Cortex of kidney (tissue), 1 donor: ENCODE measurements around the gene SLC12A8.

ENCODE experiments used
- DNase-seq: peaks from one replicate; lab custom pipeline; 2025; lab: John Stamatoyannopoulos, UW

Gene SLC12A8

DNA sequence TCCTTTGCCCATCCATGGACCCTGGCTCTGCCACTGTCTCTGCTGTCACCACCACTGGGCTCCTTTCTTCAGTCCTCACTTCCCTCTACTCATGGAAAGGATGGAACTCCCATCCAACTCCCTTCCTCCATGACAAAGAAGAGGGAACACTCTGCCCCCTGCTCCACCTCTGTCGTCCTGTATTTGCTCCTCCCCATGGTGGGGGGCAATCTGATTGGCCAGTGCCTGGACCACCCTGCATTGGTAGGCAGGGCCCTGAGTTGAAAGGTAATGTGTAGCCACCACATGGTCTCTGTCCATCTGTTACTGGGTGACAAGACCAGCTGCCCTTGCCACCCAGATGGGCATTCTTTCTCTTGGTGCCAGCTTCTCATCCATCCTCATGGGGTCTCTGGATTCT lies 136.1 kb downstream of the SLC12A8 start:
- DNase-seq = no peak

DNA sequence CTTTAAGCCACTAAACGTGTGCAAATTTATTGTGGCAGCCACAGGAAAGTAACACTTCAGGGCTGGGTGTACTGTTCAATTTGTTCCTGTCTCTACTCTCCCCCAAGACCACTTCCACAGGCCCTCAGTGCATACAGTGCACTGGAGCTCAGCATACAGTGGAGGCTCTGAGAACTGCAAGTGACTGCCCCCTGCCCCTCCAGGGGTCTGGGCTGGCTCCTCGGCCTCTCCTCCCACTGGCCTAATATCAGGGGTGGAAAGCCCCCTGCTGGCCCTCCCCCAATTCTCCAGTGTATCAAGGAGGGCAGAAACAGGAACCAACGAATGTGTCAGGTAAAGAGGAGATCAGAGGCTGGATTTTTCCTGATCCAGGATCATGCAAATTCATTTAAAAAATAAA lies 136.8 kb downstream of the SLC12A8 start:
- no peak for DNase-seq

GRCh38 chr3:125073390-125073905 lies 139.1 kb downstream of the SLC12A8 start:
- DNase-seq = no peak

DNA sequence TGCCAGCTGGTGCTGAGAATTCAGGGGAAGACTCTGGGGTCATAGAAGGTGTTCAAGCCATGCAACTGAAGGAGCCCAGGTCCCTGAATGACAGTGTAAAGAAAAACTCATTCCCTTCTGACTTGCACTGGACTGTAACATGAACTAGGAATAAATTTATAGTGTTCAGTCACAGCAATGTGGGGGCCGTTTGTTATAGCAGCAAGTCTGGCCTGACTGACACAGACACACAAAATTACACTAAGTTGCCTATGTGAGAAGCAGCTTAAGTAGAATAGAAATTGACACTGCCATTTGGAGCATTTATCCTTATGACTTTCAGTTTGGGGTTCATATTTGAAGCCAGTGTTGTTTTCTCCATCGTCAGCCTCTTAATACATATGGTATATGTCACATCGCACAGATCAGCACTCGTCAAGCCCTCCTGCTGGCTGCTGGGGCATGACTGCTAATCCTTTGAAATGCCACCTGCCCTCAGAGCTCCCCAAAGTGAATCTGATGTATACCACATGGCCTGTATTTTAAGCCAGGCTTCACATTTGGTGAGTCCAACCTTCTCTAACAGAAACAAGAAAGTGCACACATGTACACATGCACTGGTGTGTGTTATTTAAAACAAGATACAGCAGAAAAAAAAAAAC lies 139.7 kb downstream of the SLC12A8 start:
- DNase-seq = no peak

DNA sequence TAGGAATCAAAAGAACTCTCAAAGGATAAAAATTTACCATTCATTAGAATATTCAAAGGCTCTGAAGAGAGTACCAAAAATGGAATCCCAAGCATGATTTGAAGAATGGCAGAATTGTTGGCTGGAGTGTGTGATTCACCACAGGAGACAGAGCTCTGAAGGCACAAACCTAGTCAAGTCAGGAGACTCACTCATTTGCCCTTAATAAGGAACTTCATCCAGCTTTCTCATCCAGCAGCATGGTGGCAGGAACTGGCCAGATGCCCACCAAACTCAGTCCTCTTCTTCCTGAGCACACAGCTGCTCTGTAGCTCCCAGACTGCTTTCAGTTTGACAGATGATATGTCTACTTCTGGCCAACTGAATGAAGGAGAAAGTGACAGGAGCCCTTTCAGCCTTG lies 140.2 kb downstream of the SLC12A8 start:
- DNase-seq = no peak

- DNase-seq = no peak
These were observed 142.4 kb downstream of the SLC12A8 start for GRCh38 chr3:125069968-125070745.

GRCh38 chr3:125069452-125069851 lies 143.1 kb downstream of the SLC12A8 start:
- DNase-seq = no peak

DNA sequence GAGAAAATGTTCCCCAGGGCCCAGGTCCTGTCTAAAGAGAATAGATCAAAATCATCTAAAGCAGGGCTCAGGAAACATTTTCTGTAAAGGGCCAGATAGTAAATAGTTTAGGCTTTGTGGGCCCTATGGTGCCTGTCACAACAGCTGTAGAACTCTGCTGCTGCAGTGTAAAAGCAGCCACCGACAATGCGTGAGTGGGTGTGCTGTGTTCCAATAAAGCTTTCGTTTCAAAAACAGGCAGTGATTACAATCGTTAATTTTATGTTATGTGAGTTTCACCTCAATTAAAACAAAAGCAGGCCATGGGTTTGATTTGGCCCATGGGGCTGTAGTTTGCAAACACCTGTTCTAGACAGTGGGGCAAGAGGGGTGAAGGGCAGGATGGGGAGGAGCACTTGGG lies 144.3 kb downstream of the SLC12A8 start:
- no peak for DNase-seq

GRCh38 chr3:125067225-125067624 lies 145.3 kb downstream of the SLC12A8 start:
- no peak for DNase-seq

DNA sequence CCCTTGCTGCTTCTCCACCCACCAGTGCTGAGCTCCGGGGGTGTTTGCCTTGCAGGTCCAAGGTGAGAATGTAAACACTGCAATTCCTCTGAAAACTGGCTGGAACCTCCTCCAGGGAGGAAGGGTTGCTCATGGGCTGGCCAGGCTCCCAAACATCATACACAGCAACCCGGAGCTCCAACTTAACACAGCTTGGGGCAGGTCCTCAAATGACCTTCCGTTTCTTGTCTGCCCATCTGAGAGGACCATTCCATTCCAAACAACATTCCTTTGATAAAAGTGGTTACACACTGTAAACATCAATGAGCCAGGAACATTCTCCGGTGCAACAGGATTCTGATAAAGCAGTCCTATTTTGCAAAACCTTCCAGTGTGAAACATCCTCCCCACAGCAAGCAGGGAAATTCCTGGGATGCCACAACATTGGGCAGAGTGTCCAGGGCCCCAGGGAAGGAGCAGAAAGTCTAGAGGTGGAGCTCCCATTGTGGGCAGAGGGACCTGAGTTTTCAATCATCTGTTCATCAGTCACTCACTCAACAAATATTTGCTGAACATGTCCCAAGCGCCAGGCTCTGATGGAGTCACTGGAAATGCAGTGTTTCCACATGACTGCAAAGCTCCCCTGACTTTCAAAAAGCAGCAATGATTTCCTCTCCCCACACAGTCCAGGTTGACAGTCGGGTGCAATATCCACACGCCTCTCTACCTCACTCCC lies 149.5 kb downstream of the SLC12A8 start:
- DNase-seq = no peak

DNA sequence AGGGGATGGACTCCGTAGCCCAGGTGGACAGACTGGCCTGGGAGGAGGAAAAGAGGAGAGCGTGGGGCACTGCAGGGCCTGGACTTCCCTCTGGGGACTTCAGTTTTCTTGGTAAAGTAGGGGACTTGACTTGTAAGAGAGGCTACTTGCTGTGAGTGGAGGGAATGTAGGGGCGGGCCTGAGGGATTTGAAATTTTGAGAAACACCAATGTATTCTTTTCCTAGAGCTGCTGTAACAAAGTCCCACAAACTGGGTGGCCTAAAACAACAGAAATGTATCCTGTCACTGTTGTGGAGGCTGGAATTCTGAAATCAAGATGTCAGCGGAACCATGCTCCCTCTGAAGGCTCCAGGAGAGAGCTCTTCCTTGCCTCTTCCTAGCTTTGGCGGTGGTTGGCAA lies 150.9 kb downstream of the SLC12A8 start:
- DNase-seq = no peak

DNA sequence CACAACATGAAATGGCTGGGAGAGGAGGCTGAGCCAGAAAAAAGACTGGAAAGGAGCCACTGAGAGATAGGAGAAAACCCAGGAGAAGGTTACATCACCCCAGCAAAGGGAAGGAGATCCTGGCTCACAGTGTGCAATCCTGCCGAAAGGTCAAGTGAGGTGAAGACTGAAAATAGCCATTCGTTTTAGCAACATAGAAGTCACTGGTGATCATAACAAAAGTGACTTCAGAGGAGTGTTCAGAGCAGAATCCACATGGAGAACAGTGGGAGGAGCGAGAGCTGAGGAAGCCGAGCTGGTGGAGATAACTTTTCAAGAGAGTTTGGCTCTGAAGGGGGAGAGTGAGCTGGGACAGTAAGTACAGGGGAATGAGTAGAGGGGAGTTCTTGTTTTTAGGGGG lies 151.4 kb downstream of the SLC12A8 start:
- DNase-seq = no peak

GRCh38 chr3:125059488-125060245 lies 152.9 kb downstream of the SLC12A8 start:
- no peak for DNase-seq

GRCh38 chr3:125058959-125059358 lies 153.6 kb downstream of the SLC12A8 start:
- DNase-seq = no peak

DNA sequence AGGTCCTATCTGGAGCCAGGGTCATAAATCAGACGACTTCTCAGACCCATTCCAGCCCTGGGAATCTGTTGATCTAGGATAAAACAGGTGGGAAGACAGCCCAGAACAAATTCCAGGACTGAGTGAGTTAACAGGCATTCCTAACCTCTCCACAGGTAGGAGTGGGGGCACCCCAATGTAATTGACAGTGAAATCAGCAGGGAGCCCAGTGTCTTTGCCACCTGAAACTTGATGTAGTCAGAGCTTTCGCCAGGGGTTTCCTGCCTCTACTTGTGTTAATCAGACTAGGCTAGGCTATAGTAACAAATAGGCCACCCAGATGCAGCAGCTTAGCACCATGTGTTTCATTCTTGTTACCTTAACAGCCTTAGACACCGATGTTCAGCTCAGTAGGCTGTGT lies 154.0 kb downstream of the SLC12A8 start:
- DNase-seq = no peak

DNA sequence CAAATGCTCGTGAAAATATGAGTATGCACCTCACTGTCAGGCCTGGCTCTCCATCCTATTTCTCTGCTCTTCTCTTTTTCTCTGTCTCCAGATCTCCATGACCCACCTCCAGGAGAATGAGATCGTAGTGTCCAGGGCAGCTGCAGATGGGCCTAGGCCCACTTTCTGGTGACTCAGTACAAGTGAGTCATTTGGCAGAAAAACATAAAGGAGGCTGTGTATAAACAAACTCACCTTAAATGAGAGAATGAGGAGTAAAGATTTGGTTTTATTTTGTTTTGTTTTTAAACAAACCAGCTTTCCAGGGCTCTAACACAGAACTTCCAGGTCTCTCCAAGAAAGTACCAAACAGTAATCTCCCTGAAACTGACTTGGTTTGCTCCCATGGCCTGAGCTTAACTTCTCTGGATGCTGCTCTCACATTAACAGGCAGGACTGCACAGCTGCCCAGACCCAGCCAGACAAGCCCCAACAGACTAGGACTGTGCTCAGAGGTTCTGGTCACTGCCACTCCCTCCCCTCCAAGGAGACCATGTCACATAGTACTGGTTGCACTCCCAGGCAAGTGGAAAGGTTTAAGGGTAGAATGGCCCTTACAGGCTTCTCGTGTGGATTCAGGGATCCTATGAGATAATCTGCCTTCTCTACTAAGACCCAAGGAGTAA lies 155.2 kb downstream of the SLC12A8 start:
- DNase-seq = no peak

GRCh38 chr3:125055913-125056745 lies 156.4 kb downstream of the SLC12A8 start, which contains the start of gene HEG1:
TSS of gene HEG1 (minus strand) at chr3:125055997. CDS start at chr3:125055890, 107 bp downstream.
- no peak for DNase-seq

GRCh38 chr3:125055331-125055912 lies 157.1 kb downstream of the SLC12A8 start:
- no peak for DNase-seq

GRCh38 chr3:125054449-125055329 lies 157.9 kb downstream of the SLC12A8 start:
- no peak for DNase-seq
